HEK293 (cell line): ENCODE data around the gene IL17RB.

Experiments
- CTCF ChIA-PET: fragments of 350-600 bp; formaldehyde crosslinking; extraction: SDS; loops from one replicate; lab custom pipeline; 2021; ENCODE audit warnings: antibody characterized with exemption; lab: Yijun Ruan, JAX
- POLR2A ChIA-PET: fragments of 300-600 bp; formaldehyde crosslinking; extraction: SDS; loops from one replicate; lab custom pipeline; 2020; ENCODE audit warnings: antibody characterized with exemption, inconsistent platforms; lab: Yijun Ruan, JAX
- H3K27ac ChIP-seq: fragments of 200-500 bp; sonication (Bioruptor generic); 2 replicates; pipeline ENCODE4 v1.5.1; 2014; ENCODE audit warnings: low read depth, low read length, control low read depth, inconsistent platforms; ENCODE audit errors: extremely low read depth
- H3K36me3 ChIP-seq, 2 experiments: fragments of 200-500 bp in 1 of 2; sonication (Bioruptor generic) in 1 of 2; 1 replicate in 1 of 2; 2 replicates in 1 of 2; pipeline ENCODE4 v1.5.1; 2014 to 2017; ENCODE audit warnings: inconsistent platforms in 2 of 2, low read length in 2 of 2; ENCODE audit not compliant: control insufficient read depth in 2 of 2, insufficient read depth in 1 of 2
- H3K4me1 ChIP-seq: fragments of 200-500 bp; sonication (Bioruptor generic); 2 replicates; pipeline ENCODE4 v1.5.1; 2014; ENCODE audit warnings: mild to moderate bottlenecking, low read length, inconsistent platforms; ENCODE audit not compliant: control insufficient read depth, insufficient read depth
- H3K4me3 ChIP-seq: 2 replicates; pipeline ENCODE4 v1.5.1; 2011; ENCODE audit warnings: low read depth, mild to moderate bottlenecking, control low read depth, low read length, moderate library complexity
- H3K9me3 ChIP-seq: fragments of 200-500 bp; sonication (Bioruptor generic); 2 replicates; pipeline ENCODE4 v1.5.1; 2014; ENCODE audit warnings: low read depth, low read length, inconsistent platforms; ENCODE audit not compliant: control insufficient read depth, insufficient read depth
- GFI1B ChIP-seq: fragments of 450-650 bp; formaldehyde crosslinking; IDR thresholded peaks from 2 replicates; pipeline ENCODE4 v1.5.1; 2016; ENCODE audit warnings: missing biosample characterization, missing genetic modification characterization
- GLI2 ChIP-seq: fragments of 450-650 bp; formaldehyde crosslinking; IDR thresholded peaks from 2 replicates; pipeline ENCODE4; 2017; ENCODE audit warnings: missing biosample characterization, missing genetic modification characterization, low read depth, borderline replicate concordance
- SP7 ChIP-seq: fragments of 450-650 bp; formaldehyde crosslinking; IDR thresholded peaks from 2 replicates; pipeline ENCODE4 v1.5.1; 2016; ENCODE audit warnings: missing biosample characterization, missing genetic modification characterization
- ZFP37 ChIP-seq: fragments of 450-650 bp; formaldehyde crosslinking; IDR thresholded peaks from 2 replicates; pipeline ENCODE4 v1.5.1; 2016; ENCODE audit warnings: missing biosample characterization, missing genetic modification characterization
- ZNF133 ChIP-seq: fragments of 450-650 bp; formaldehyde crosslinking; IDR thresholded peaks from 2 replicates; pipeline ENCODE4 v1.5.1; 2016; ENCODE audit warnings: missing biosample characterization, missing genetic modification characterization
- ZNF138 ChIP-seq: fragments of 450-650 bp; formaldehyde crosslinking; IDR thresholded peaks from 2 replicates; pipeline ENCODE4 v1.5.1; 2016; ENCODE audit warnings: missing biosample characterization, missing genetic modification characterization, borderline replicate concordance
- ZNF184 ChIP-seq: fragments of 450-650 bp; IDR thresholded peaks from 2 replicates; pipeline ENCODE4 v1.5.1; 2018; ENCODE audit warnings: missing biosample characterization, mild to moderate bottlenecking, missing genetic modification characterization
- ZNF433 ChIP-seq: fragments of 450-650 bp; formaldehyde crosslinking; IDR thresholded peaks from 2 replicates; pipeline ENCODE4 v1.5.1; 2016; ENCODE audit warnings: missing biosample characterization, missing genetic modification characterization, low read depth
- ZNF544 ChIP-seq: fragments of 450-650 bp; formaldehyde crosslinking; IDR thresholded peaks from 2 replicates; pipeline ENCODE4 v1.5.0; 2017; ENCODE audit warnings: missing biosample characterization, missing genetic modification characterization
- ZNF571 ChIP-seq: fragments of 450-650 bp; formaldehyde crosslinking; IDR thresholded peaks from 2 replicates; pipeline ENCODE4 v1.5.0; 2017; ENCODE audit warnings: missing biosample characterization, missing genetic modification characterization
- ZNF664 ChIP-seq: fragments of 450-650 bp; formaldehyde crosslinking; IDR thresholded peaks from 2 replicates; pipeline ENCODE4 v1.5.1; 2016; ENCODE audit warnings: missing biosample characterization, missing genetic modification characterization
- TF ChIP-seq, protein P1 (sequence below): fragments of 450-650 bp; IDR thresholded peaks from 2 replicates; pipeline ENCODE4 v1.5.1; 2018; ENCODE audit warnings: missing biosample characterization, missing genetic modification characterization
- TF ChIP-seq, protein P2 (sequence below): fragments of 450-650 bp; formaldehyde crosslinking; IDR thresholded peaks from 2 replicates; pipeline ENCODE4 v1.5.1; 2016; ENCODE audit warnings: missing biosample characterization, missing genetic modification characterization
- TF ChIP-seq, protein P3 (sequence below): fragments of 450-650 bp; formaldehyde crosslinking; IDR thresholded peaks from 2 replicates; pipeline ENCODE4 v1.5.1; 2016; ENCODE audit warnings: missing biosample characterization, missing genetic modification characterization
- TF ChIP-seq, protein P4 (sequence below): fragments of 450-650 bp; formaldehyde crosslinking; IDR thresholded peaks from 2 replicates; pipeline ENCODE4 v1.5.1; 2017; ENCODE audit warnings: missing biosample characterization, missing genetic modification characterization
- TF ChIP-seq, protein P5 (sequence below): fragments of 450-650 bp; formaldehyde crosslinking; IDR thresholded peaks from 2 replicates; pipeline ENCODE4 v1.5.1; 2016; ENCODE audit warnings: missing biosample characterization, missing genetic modification characterization

Gene IL17RB

DNA sequence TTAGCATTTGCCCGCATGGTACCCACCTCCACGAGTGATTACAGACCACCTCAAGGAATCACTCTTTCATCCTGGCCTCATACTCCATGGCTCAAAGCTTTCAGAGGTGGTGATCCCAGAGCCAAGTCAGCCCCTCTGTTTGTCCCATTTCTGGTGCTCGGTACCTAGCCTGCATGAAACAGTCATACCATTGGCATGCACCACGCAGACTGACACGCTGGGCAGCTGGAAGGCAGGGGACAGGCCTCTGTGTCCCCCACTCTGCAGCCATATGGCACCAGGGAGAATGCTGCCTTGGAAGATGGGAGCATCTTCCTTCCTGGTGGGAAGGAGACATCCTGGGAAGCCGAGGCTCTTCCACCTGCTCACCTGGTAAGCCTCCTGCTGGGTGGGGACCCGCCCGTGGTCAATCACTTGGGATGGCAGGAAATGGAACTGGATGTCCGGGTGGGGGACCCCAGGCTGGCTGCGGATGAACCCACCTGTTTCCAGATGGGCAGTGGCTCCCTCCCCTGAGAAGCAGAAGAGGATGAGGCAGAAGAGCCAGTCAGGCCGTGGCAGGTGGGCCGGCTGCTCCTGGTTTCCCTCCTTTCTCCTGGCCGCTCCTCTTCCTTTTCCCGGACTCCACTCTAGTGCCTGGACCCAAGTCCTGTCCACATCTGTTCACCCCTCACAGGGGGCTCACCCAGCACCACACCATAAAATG lies 27.1 kb upstream of the IL17RB start:
- no peaks in the 10 kb centered on the region for H3K9me3 ChIP-seq
- peaks cover 0 to 76% of the 10 kb centered on the region in 2 experiments; a peak in 1 of 3 replicates for H3K36me3 ChIP-seq
- no peak overlapping the region for H3K4me3 ChIP-seq
- CTCF ChIA-PET = no interaction called here
- TF ChIP-seq, protein P1, sequence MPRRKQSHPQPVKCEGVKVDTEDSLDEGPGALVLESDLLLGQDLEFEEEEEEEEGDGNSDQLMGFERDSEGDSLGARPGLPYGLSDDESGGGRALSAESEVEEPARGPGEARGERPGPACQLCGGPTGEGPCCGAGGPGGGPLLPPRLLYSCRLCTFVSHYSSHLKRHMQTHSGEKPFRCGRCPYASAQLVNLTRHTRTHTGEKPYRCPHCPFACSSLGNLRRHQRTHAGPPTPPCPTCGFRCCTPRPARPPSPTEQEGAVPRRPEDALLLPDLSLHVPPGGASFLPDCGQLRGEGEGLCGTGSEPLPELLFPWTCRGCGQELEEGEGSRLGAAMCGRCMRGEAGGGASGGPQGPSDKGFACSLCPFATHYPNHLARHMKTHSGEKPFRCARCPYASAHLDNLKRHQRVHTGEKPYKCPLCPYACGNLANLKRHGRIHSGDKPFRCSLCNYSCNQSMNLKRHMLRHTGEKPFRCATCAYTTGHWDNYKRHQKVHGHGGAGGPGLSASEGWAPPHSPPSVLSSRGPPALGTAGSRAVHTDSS (tag by site-specific recombination) = no peak
- TF ChIP-seq, protein P2, sequence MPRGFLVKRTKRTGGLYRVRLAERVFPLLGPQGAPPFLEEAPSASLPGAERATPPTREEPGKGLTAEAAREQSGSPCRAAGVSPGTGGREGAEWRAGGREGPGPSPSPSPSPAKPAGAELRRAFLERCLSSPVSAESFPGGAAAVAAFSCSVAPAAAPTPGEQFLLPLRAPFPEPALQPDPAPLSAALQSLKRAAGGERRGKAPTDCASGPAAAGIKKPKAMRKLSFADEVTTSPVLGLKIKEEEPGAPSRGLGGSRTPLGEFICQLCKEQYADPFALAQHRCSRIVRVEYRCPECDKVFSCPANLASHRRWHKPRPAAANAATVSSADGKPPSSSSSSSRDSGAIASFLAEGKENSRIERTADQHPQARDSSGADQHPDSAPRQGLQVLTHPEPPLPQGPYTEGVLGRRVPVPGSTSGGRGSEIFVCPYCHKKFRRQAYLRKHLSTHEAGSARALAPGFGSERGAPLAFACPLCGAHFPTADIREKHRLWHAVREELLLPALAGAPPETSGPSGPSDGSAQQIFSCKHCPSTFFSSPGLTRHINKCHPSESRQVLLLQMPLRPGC (tag by site-specific recombination) = no peak
- TF ChIP-seq ZNF184 (no peak), ZNF571 (tag by site-specific recombination) (no peak)
- POLR2A ChIA-PET = no interaction called here
- no peak overlapping the region for H3K27ac ChIP-seq
- H3K4me1 ChIP-seq = no peaks in the 10 kb centered on the region

DNA sequence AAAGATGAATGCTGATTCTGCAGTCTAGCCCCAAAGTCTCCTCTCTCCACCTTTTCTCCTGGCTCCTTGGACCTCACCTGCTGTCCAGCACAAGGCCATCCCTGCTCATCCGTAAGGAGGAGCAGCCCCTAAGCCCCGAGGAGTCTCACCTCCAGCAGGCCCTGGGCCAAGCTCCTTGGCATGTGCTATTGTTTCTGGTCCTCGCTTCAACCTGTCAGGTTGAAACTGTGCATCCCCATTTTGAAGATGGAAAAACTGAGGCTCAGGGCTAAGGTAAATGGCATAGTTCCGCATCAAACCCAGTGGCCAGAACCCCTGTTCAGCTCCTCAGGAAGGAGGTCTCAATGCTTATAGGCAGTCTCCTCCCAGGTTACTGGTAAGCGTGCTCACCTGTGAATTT lies 26.3 kb upstream of the IL17RB start:
- H3K4me1 ChIP-seq = no peaks in the 10 kb centered on the region
- H3K4me3 ChIP-seq = no peak overlapping the region
- no peaks in the 10 kb centered on the region for H3K9me3 ChIP-seq
- CTCF ChIA-PET = no interaction called here
- no peak overlapping the region for H3K27ac ChIP-seq
- H3K36me3 ChIP-seq = peaks cover 0 to 76% of the 10 kb centered on the region in 2 experiments; a peak in 1 of 3 replicates
- TF ChIP-seq SP7 (tag by site-specific recombination) (no peak), ZNF544 (tag by site-specific recombination) (no peak), ZNF138 (tag by site-specific recombination) (no peak), GLI2 (tag by site-specific recombination) (no peak), ZNF664 (tag by site-specific recombination) (no peak), ZFP37 (tag by site-specific recombination) (no peak)
- TF ChIP-seq, protein P3, sequence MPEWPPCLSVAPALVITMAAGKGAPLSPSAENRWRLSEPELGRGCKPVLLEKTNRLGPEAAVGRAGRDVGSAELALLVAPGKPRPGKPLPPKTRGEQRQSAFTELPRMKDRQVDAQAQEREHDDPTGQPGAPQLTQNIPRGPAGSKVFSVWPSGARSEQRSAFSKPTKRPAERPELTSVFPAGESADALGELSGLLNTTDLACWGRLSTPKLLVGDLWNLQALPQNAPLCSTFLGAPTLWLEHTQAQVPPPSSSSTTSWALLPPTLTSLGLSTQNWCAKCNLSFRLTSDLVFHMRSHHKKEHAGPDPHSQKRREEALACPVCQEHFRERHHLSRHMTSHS (tag by site-specific recombination) = no peak
- TF ChIP-seq, protein P4, sequence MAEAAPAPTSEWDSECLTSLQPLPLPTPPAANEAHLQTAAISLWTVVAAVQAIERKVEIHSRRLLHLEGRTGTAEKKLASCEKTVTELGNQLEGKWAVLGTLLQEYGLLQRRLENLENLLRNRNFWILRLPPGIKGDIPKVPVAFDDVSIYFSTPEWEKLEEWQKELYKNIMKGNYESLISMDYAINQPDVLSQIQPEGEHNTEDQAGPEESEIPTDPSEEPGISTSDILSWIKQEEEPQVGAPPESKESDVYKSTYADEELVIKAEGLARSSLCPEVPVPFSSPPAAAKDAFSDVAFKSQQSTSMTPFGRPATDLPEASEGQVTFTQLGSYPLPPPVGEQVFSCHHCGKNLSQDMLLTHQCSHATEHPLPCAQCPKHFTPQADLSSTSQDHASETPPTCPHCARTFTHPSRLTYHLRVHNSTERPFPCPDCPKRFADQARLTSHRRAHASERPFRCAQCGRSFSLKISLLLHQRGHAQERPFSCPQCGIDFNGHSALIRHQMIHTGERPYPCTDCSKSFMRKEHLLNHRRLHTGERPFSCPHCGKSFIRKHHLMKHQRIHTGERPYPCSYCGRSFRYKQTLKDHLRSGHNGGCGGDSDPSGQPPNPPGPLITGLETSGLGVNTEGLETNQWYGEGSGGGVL = no peak
- TF ChIP-seq, protein P5, sequence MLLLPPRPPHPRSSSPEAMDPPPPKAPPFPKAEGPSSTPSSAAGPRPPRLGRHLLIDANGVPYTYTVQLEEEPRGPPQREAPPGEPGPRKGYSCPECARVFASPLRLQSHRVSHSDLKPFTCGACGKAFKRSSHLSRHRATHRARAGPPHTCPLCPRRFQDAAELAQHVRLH = no peak
- POLR2A ChIA-PET = no interaction called here

DNA sequence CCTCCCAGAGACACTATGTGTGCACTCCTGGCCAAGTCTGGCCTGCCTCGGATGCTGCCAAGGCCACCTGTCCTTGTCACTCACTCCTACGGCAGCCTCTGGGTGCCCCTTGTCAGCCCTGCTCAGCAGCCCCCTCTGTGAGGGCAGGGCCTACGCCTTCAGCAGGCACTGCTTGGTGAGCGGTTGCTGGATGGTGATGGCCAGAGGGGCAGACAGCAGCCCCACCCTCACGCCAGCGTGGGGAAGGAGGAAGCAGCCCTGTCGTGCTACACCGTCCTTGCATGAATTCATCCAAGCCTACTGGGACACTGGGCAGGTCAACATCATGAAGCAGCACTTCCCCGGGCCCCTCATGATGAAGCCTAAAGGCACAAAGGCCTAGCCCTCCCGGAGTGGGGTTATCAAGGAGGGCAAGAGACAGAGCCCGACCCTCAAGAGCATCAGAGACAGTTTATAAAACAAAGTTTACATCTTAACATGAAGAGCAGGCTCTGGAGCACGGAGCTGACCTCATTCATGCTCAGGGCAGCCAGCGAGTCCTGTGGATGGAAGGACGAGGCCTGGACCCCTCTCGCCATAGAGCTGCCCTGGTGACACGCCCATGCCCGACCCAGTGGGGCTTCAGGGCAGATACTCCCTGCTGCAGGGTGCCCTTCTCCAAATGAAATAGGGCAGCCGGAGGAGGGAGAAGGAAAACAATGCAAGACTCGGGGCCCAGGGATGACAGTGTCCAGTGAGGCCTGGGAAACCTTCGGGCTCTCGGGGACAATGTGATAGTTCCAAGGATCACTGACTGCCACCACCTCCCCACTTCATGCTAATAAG lies 25.4 kb upstream of the IL17RB start:
- Histone ChIP-seq H3K4me3 (no peak overlapping the region), H3K9me3 (no peaks in the 10 kb centered on the region), H3K4me1 (no peaks in the 10 kb centered on the region), H3K36me3 (peaks cover 0 to 73% of the 10 kb centered on the region in 2 experiments; a peak in 1 of 3 replicates), H3K27ac (no peak overlapping the region)
- TF ChIP-seq GFI1B (no peak), ZNF133 (tag by site-specific recombination) (no peak), ZNF433 (tag by site-specific recombination) (no peak)
- CTCF ChIA-PET = no interaction called here
- POLR2A ChIA-PET = no interaction called here
